GM12875 (cell line): ENCODE results near the gene AOC2.

Source experiments
- H3K4me3 ChIP-seq: one replicate; pipeline ENCODE4 v1.5.1; 2011; ENCODE audit warnings: low read depth, low read length, control low read depth
- TF ChIP-seq, protein P1 (sequence below): IDR thresholded peaks from 2 replicates; pipeline ENCODE4 v1.5.1; 2011; ENCODE audit warnings: low read depth, mild to moderate bottlenecking, control low read depth, inconsistent platforms, low read length, moderate library complexity, borderline replicate concordance; ENCODE audit not compliant: insufficient read depth

Gene AOC2

GRCh38 chr17:42832934-42833766 lies 11.2 kb upstream of the AOC2 start, which contains the start of gene PSME3:
TSS of gene PSME3 (plus strand) at chr17:42833397. CDS start at chr17:42833632, 235 bp downstream.
- TF ChIP-seq, protein P1, sequence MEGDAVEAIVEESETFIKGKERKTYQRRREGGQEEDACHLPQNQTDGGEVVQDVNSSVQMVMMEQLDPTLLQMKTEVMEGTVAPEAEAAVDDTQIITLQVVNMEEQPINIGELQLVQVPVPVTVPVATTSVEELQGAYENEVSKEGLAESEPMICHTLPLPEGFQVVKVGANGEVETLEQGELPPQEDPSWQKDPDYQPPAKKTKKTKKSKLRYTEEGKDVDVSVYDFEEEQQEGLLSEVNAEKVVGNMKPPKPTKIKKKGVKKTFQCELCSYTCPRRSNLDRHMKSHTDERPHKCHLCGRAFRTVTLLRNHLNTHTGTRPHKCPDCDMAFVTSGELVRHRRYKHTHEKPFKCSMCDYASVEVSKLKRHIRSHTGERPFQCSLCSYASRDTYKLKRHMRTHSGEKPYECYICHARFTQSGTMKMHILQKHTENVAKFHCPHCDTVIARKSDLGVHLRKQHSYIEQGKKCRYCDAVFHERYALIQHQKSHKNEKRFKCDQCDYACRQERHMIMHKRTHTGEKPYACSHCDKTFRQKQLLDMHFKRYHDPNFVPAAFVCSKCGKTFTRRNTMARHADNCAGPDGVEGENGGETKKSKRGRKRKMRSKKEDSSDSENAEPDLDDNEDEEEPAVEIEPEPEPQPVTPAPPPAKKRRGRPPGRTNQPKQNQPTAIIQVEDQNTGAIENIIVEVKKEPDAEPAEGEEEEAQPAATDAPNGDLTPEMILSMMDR: no peak
- H3K4me3 ChIP-seq: peak within 1 kb of the TSS; percentile 92

- TF ChIP-seq, protein P1: no peak
- peak overlapping the region; percentile 92 for H3K4me3 ChIP-seq
These were observed 10.5 kb upstream of the AOC2 start for GRCh38 chr17:42833767-42834422.

- H3K4me3 ChIP-seq: no peak overlapping the region
- TF ChIP-seq, protein P1: no peak
These were observed 8.6 kb upstream of the AOC2 start for GRCh38 chr17:42835732-42836131.

- no peak overlapping the region for H3K4me3 ChIP-seq
These were observed 2.2 kb upstream of the AOC2 start for GRCh38 chr17:42841975-42842685.

DNA sequence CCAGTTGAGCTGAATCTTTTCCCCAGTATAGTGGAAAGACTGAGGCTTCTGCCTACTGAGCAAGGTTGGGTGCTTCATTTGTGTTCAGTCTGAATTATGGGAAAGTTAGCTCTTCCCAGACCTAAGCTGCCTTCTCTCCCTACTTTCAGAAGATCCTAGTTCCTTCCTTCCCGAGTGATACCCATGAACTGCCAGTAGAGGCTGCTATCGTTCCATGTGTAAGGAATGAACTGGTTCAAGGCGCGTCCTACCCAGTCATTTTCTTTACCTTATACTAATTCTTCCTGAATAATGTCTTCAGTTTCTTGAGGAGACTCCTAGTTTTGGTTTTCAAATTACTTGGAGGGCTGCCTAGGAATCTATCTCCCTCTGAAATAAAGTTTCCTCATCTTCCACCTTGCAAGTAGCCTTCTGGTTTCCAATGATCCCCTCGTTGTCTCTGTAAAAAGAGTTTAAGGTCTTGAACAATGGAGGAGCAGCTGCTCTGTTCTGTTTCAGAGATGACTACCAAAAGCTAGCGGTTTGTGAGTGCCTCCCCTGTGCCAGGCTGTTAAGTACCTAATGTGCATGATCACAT lies 934 bp upstream of the AOC2 start:
- TF ChIP-seq, protein P1: peak; percentile 79
- no peak overlapping the region for H3K4me3 ChIP-seq

More at GRCh38 chr17:42841975-42842685, 2.2 kb upstream of the AOC2 start:
- TF ChIP-seq, protein P1: no peak

DNA sequence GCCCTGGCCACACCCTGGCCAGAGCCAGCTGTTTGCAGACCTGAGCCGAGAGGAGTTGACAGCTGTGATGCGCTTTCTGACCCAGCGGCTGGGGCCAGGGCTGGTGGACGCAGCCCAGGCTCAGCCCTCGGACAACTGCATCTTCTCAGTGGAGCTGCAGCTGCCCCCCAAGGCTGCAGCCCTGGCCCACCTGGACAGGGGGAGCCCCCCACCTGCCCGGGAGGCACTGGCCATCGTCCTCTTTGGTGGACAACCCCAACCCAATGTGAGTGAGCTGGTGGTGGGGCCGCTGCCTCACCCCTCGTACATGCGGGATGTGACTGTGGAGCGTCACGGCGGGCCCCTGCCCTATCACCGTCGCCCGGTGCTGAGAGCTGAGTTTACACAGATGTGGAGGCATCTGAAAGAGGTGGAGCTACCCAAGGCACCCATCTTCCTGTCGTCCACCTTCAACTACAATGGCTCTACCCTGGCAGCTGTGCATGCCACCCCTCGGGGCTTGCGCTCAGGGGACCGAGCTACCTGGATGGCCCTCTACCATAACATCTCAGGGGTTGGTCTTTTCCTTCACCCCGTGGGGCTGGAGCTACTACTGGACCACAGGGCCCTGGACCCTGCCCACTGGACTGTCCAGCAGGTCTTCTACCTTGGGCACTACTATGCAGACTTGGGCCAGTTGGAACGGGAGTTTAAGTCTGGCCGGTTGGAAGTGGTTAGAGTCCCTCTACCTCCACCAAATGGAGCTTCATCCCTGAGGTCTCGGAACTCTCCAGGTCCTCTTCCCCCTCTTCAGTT lies 578 bp downstream of the AOC2 start:
- TF ChIP-seq, protein P1: no peak
- H3K4me3 ChIP-seq: no peak overlapping the region
